Mucosa of rectum (tissue), 2 donors: ENCODE results near the gene SFXN5.

Source experiments
- H3K27ac ChIP-seq, 2 donors: one replicate each; pipeline ENCODE4 v1.7.0; 2013; ENCODE audit warnings: inconsistent platforms in 2 of 2, low read depth in 2 of 2, low read length in 2 of 2
- H3K27me3 ChIP-seq, 2 donors: one replicate each; pipeline ENCODE4 v1.7.0; 2013; ENCODE audit warnings: low read length in 2 of 2; ENCODE audit not compliant: control insufficient read depth in 2 of 2, insufficient read depth in 2 of 2
- H3K36me3 ChIP-seq, 2 donors: one replicate each; pipeline ENCODE4 v1.7.0; 2013; ENCODE audit warnings: low read length in 2 of 2; ENCODE audit not compliant: control insufficient read depth in 2 of 2, insufficient read depth in 2 of 2
- H3K4me1 ChIP-seq, 2 donors: one replicate each; pipeline ENCODE4 v1.7.0; 2013; ENCODE audit warnings: low read length in 2 of 2, mild to moderate bottlenecking in 1 of 2; ENCODE audit not compliant: control insufficient read depth in 2 of 2, insufficient read depth in 2 of 2
- H3K4me3 ChIP-seq, 2 donors: one replicate each; pipeline ENCODE4 v1.7.0; 2013; ENCODE audit warnings: low read length in 2 of 2
- H3K9ac ChIP-seq, 2 donors: one replicate each; pipeline ENCODE4 v1.7.0; 2013; ENCODE audit warnings: low read length in 2 of 2, low read depth in 1 of 2, mild to moderate bottlenecking in 1 of 2
- H3K9me3 ChIP-seq, 2 donors: one replicate each; pipeline ENCODE4 v1.7.0; 2013; ENCODE audit warnings: low read length in 2 of 2; ENCODE audit not compliant: control insufficient read depth in 2 of 2
- donor health status: healthy.
- donor health status: Normal muscosa, but diverticular disease.

Gene SFXN5

GRCh38 chr2:72942293-72942692 is 129.2 kb downstream of the SFXN5 start:
- no peak overlapping the region for H3K9ac ChIP-seq
- no peak overlapping the region for H3K4me3 ChIP-seq
- H3K36me3 ChIP-seq, result no peaks in the 10 kb centered on the region
- no peaks in the 10 kb centered on the region for H3K4me1 ChIP-seq
- no peaks in the 10 kb centered on the region for H3K9me3 ChIP-seq
- H3K27me3 ChIP-seq, result no peaks in the 10 kb centered on the region
- H3K27ac ChIP-seq, result no peak overlapping the region

GRCh38 chr2:72940786-72941185 is 130.7 kb downstream of the SFXN5 start:
- no peak overlapping the region for H3K27ac ChIP-seq
- no peaks in the 10 kb centered on the region for H3K36me3 ChIP-seq
- no peaks in the 10 kb centered on the region for H3K9me3 ChIP-seq
- H3K4me3 ChIP-seq, result no peak overlapping the region
- H3K4me1 ChIP-seq, result no peaks in the 10 kb centered on the region
- H3K27me3 ChIP-seq, result peaks cover 0 to 4% of the 10 kb centered on the region in 2 donors
- no peak overlapping the region for H3K9ac ChIP-seq

- no peak overlapping the region for H3K9ac ChIP-seq
- no peaks in the 10 kb centered on the region for H3K4me1 ChIP-seq
Observed at GRCh38 chr2:72940361-72940760, 131.2 kb downstream of the SFXN5 start.

DNA sequence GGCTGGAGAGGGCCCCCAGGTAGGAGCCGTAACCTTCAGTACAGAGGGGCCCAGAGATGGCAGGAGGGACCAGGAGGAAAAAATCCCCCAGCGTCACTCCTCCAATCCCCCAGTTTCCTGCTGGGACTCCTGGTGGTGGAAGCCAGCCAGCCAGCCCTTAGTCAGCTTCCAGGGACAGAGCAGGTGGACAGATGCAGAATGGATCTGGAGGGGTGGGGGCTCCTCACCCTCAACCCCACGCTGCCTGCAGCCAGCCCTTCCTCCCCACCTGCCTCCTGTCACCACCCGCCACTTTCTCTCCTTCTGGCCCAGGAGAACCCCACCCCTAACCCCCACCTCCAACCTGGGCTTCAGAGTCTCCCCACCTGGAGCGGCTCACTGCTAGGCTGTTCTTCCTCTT is 133.1 kb downstream of the SFXN5 start:
- no peaks in the 10 kb centered on the region for H3K36me3 ChIP-seq
- peaks cover 4 to 8% of the 10 kb centered on the region in 2 donors for H3K4me1 ChIP-seq
- no peak overlapping the region for H3K9ac ChIP-seq
- no peaks in the 10 kb centered on the region for H3K9me3 ChIP-seq
- peaks cover 0 to 8% of the 10 kb centered on the region in 2 donors for H3K27me3 ChIP-seq
- no peak overlapping the region for H3K27ac ChIP-seq
- H3K4me3 ChIP-seq, result no peak overlapping the region

More at GRCh38 chr2:72940361-72940760, 131.2 kb downstream of the SFXN5 start:
- Histone ChIP-seq H3K27ac (no peak overlapping the region), H3K9me3 (no peaks in the 10 kb centered on the region), H3K4me3 (no peak overlapping the region), H3K36me3 (no peaks in the 10 kb centered on the region), H3K27me3 (peaks cover 0 to 4% of the 10 kb centered on the region in 2 donors)

DNA sequence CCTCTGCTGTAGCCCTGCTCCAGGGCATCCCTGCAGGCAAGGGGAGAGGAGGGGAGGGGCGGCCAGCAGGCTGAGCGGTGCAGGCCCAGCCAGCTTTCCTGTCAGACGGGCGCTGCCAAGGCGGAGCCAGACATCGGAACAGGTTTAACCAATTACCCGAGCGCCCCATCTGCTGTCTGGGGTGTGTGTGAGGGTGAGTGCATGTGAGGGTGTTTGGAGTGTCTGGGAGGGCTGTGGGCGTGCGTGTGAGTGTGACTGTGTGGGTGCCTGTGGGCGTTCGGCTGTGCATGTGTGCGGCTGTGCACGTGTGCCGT is 134.2 kb downstream of the SFXN5 start:
- H3K27ac ChIP-seq, result no peak overlapping the region
- H3K4me1 ChIP-seq, result peaks cover 4 to 12% of the 10 kb centered on the region in 2 donors
- no peaks in the 10 kb centered on the region for H3K9me3 ChIP-seq
- H3K36me3 ChIP-seq, result no peaks in the 10 kb centered on the region
- peaks cover 0 to 8% of the 10 kb centered on the region in 2 donors for H3K27me3 ChIP-seq
- H3K9ac ChIP-seq, result no peak overlapping the region
- no peak overlapping the region for H3K4me3 ChIP-seq

DNA sequence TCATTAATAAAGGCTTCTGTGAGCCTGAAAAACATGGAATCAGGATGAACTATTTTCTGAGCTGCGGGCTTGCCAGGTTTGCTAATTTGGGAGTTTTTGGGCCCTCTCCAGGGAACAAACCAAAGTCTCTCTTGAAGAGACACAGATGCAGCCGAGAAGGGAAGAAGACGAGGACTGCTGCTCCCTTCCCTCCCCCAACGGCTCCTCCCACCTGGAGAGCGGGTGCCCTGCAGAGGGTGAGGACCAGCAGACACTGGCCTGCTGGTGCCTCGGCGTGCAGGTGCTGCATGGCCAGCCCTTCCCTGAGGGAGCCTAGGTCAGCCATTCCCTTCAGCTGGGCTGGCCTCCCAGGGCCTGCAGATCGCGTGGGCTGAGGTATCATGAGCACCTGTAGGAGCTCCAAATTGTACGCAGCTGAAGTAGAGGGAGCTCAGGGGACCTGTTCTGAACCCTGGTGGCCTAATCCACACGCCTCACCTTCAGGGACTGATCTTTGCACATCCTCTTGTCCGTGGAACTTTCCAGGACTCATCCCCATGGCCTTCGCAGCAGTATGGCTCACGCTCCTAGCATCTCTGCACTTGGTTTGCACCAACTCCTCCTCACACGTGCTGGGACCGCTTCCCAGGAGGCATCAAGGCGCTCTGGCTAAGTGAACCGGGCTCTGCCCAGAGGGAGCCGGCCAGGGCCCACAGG is 134.7 kb downstream of the SFXN5 start:
- no peak overlapping the region for H3K27ac ChIP-seq
- H3K4me3 ChIP-seq, result no peak overlapping the region
- no peak overlapping the region for H3K9ac ChIP-seq
- no peaks in the 10 kb centered on the region for H3K36me3 ChIP-seq
- H3K4me1 ChIP-seq, result peaks cover 4 to 12% of the 10 kb centered on the region in 2 donors
- peaks cover 0 to 8% of the 10 kb centered on the region in 2 donors for H3K27me3 ChIP-seq
- no peaks in the 10 kb centered on the region for H3K9me3 ChIP-seq

GRCh38 chr2:72935611-72935957 is 135.9 kb downstream of the SFXN5 start:
- no peak overlapping the region for H3K27ac ChIP-seq

DNA sequence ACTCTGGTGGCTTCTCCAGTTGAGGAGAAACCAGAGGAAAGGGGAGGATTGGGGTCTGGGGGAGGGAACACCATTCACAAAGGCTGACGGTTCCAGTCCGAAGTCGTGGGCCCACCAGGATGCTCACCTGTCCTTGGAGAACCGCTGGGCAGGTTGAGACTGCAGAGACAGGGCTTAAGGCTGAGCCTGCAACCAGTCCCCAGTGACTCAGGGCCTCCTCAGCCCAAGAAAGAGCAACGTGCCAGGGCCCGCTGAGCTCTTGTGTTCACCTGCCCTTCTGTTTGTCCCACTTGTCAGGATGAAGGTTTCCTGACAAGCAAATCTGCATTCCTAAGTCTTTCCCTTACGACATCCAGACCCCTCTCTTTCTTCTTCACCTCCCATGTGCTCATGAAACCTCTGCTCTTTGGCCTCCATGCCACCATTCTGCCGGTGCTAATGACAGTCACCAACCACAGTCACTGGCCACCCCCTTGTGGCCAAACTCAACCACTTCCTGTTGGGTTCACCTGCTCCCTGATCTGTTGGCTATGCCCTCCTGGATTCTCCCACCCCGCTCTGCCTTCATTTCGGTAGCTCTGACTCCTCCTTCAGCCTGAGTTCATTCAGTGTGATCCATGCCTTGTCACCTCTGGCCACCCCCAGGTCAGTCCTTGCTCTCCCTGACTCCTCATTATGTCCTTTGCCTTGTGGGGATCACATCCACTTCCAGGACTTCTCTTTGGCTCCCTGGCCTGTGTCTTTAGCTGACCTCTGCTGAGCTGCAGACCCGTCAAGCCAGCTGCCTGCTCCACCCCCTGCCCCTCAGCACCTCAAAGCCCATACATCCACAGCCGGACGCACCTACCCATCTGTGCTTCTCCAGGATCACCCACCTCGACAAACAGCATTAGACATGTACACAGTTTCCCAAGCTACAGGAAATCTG is 136.6 kb downstream of the SFXN5 start:
- Histone ChIP-seq H3K27me3 (peaks cover 4 to 13% of the 10 kb centered on the region in 2 donors), H3K36me3 (no peaks in the 10 kb centered on the region), H3K4me1 (peaks cover 4 to 12% of the 10 kb centered on the region in 2 donors), H3K9ac (no peak overlapping the region), H3K27ac (no peak overlapping the region), H3K9me3 (no peaks in the 10 kb centered on the region), H3K4me3 (no peak overlapping the region)

More at GRCh38 chr2:72935611-72935957, 135.9 kb downstream of the SFXN5 start:
- Histone ChIP-seq H3K27me3 (peaks cover 0 to 8% of the 10 kb centered on the region in 2 donors), H3K36me3 (no peaks in the 10 kb centered on the region), H3K4me3 (no peak overlapping the region), H3K9ac (no peak overlapping the region), H3K4me1 (peaks cover 4 to 12% of the 10 kb centered on the region in 2 donors), H3K9me3 (no peaks in the 10 kb centered on the region)

- H3K27me3 ChIP-seq, result peaks cover 9 to 20% of the 10 kb centered on the region in 2 donors
- H3K27ac ChIP-seq, result no peak overlapping the region
Observed at GRCh38 chr2:72933646-72934151, 137.8 kb downstream of the SFXN5 start.

DNA sequence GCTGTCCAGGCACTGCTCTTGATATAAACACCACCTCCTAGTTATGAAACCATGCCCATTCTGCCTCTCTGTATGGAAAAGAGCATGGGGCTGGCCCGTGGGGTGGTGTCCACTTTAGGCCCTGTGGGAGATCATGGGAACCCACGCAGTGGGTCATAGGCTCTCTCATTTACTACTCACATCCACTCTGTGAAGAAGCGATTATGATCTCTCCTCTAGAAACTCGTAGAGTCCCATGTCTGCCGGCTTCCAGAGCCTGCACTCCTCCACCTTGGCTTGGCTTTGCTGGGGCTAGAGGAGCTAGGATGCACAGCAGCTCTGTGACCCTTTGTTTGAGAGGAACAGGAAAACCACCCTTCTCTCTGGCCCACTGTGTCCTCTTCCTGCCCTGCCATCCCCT is 138.3 kb downstream of the SFXN5 start:
- no peak overlapping the region for H3K9ac ChIP-seq
- H3K4me3 ChIP-seq, result no peak overlapping the region
- H3K27ac ChIP-seq, result no peak overlapping the region
- peaks cover 14 to 25% of the 10 kb centered on the region in 2 donors for H3K27me3 ChIP-seq
- no peaks in the 10 kb centered on the region for H3K9me3 ChIP-seq
- H3K4me1 ChIP-seq, result peaks cover 4 to 12% of the 10 kb centered on the region in 2 donors
- H3K36me3 ChIP-seq, result no peaks in the 10 kb centered on the region

More at GRCh38 chr2:72933646-72934151, 137.8 kb downstream of the SFXN5 start:
- Histone ChIP-seq H3K9ac (no peak overlapping the region), H3K4me1 (peaks cover 4 to 12% of the 10 kb centered on the region in 2 donors), H3K4me3 (no peak overlapping the region), H3K9me3 (no peaks in the 10 kb centered on the region), H3K36me3 (no peaks in the 10 kb centered on the region)
